ENCODE results near the gene TUBGCP6. TPM values are rescaled to one million over a fixed set of nuclear protein-coding genes. Genes with fewer than 3 reads are reported as not detected.

Gene TUBGCP6
- total and polyA plus RNA-seq, 2 donors (not counting 3 experiments of a cell fraction or from before 2014, with no cell fraction given): 33.1 to 45.3 TPM

DNA sequence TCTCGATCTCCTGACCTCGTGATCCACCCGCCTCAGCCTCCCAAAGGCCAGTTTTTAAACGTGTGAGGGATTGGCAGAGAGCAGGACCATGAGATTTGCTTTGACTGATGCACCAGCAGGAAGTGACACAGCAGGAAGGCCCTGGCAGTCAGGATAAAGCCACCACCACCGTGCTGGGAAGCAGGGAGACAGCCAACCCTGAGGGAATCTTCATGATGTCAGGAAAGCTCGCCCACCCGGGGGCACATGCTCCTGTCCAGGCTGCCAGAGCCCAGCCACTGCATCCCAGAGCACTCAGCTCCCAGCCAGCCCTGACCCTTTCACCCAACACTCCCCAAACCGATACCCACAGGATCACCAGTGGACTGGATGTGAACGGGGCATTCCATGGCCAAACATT is 6.1 kb downstream of the TUBGCP6 start:
- H4K20me1 ChIP-seq (replicated peaks; ENCODE audit: control insufficient read depth, extremely low read depth, insufficient read depth, low read length): no peaks in the 10 kb centered on the region
- intact Hi-C loops (cut with micrococcal nuclease): no loop called here
- no TSS peak for BruUV-seq (replicated peaks)
- CTCF ChIA-PET: no interaction called here
- FAIRE-seq (no peak), DNase-seq (ENCODE audit: low read depth, low spot score) (no peak)
- no peak overlapping the region for H3K9ac ChIP-seq (replicated peaks; ENCODE audit: extremely low read depth, insufficient read depth, low read length)
- H2AFZ ChIP-seq (ENCODE audit: low read depth, low read length): no peak overlapping the region
- dilution Hi-C loops (cut with MboI; ENCODE audit: extremely low pct_ligation_motif_present, low sequenced_read_pairs): no loop called here
- H3K4me2 ChIP-seq (ENCODE audit: insufficient read depth, low read length): no peak overlapping the region
- POLR2A ChIA-PET: no interaction called here
- no peak overlapping the region for H3K4me3 ChIP-seq (replicated peaks in 1 of 3; ENCODE audit: insufficient read depth in 1 of 3, low read depth in 1 of 3, low read length in 3 of 3)
- no peaks in the 10 kb centered on the region for H3K9me1 ChIP-seq (replicated peaks; ENCODE audit: control insufficient read depth, extremely low read depth, insufficient read depth, low read length)
- TF ChIP-seq, protein P1, sequence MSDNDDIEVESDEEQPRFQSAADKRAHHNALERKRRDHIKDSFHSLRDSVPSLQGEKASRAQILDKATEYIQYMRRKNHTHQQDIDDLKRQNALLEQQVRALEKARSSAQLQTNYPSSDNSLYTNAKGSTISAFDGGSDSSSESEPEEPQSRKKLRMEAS (IDR thresholded peaks at IDR 0.05; ENCODE audit: insufficient read depth, insufficient read length): no peak
- no peak for TF ChIP-seq CTCF (IDR thresholded peaks at IDR 0.05; ENCODE audit: extremely low read depth in 1 of 2, insufficient read depth in 1 of 2, low read depth in 1 of 2, low read length in 2 of 2)
- no peak for TF ChIP-seq POLR2A (IDR thresholded peaks at IDR 0.05; ENCODE audit: low read depth, low read length)
- no peak for TF ChIP-seq GATA2 (IDR thresholded peaks at IDR 0.05; ENCODE audit: insufficient read depth, insufficient read length, low read depth, low read length)
- TF ChIP-seq MYC (IDR thresholded peaks at IDR 0.05; ENCODE audit: low read depth, low read length): no peak
- TF ChIP-seq FOS (IDR thresholded peaks at IDR 0.05; ENCODE audit: borderline replicate concordance, insufficient read depth, low read length): no peak
- TF ChIP-seq POLR2AphosphoS5 (IDR thresholded peaks at IDR 0.05; ENCODE audit: insufficient read depth, low read depth, low read length): no peak
- TF ChIP-seq JUN (IDR thresholded peaks at IDR 0.05; ENCODE audit: borderline replicate concordance, insufficient read depth, insufficient read length, low read depth): no peak
- TF ChIP-seq EZH2 (IDR thresholded peaks at IDR 0.05; ENCODE audit: borderline replicate concordance, low read depth, low read length, severe bottlenecking): no peak
- no peaks in the 10 kb centered on the region for H3K9me3 ChIP-seq (replicated peaks; ENCODE audit: control insufficient read depth, insufficient read depth, low read length)
- H3K79me2 ChIP-seq (ENCODE audit: control insufficient read depth, insufficient read depth, low read length): peaks cover 51% of the 10 kb centered on the region
- H3K4me1 ChIP-seq (ENCODE audit: control insufficient read depth, extremely low read depth, insufficient read depth, low read length): peaks cover 15% of the 10 kb centered on the region
- peaks cover 0 to 10% of the 10 kb centered on the region in 2 experiments for H3K36me3 ChIP-seq (ENCODE audit: control insufficient read depth in 2 of 2, extremely low read depth in 1 of 2, insufficient read depth in 2 of 2, low read length in 2 of 2)
- H3K27ac ChIP-seq (ENCODE audit: insufficient read depth, low read depth, low read length): no peak overlapping the region
- H3K27me3 ChIP-seq (ENCODE audit: control insufficient read depth in 2 of 2, insufficient read depth in 2 of 2, low read length in 2 of 2): no peaks in the 10 kb centered on the region

Data from endothelial cell of umbilical vein (primary cell).